ENCODE results near the gene TENM4.

The TENM4 gene

GRCh38 chr11:79159657-79160450 is 281.0 kb downstream of the TENM4 start:
- DNase-seq: no peak

GRCh38 chr11:79157738-79158137 is 283.1 kb downstream of the TENM4 start:
- no peak for DNase-seq

- no peak for DNase-seq
Measured at GRCh38 chr11:79156031-79156430, 284.8 kb downstream of the TENM4 start.

- no peak for DNase-seq
Measured at GRCh38 chr11:79155237-79155636, 285.6 kb downstream of the TENM4 start.

GRCh38 chr11:79152511-79152910 is 288.3 kb downstream of the TENM4 start:
- no peak for DNase-seq

- no peak for DNase-seq
Measured at GRCh38 chr11:79151396-79151795, 289.4 kb downstream of the TENM4 start.

GRCh38 chr11:79150966-79151365 is 289.9 kb downstream of the TENM4 start:
- no peak for DNase-seq

- no peak for DNase-seq
Measured at GRCh38 chr11:79150320-79150719, 290.5 kb downstream of the TENM4 start.

- DNase-seq: no peak
Measured at GRCh38 chr11:79147731-79148130, 293.1 kb downstream of the TENM4 start.

GRCh38 chr11:79147011-79147410 is 293.8 kb downstream of the TENM4 start:
- no peak for DNase-seq

- DNase-seq: no peak
Measured at GRCh38 chr11:79139900-79140299, 300.9 kb downstream of the TENM4 start.

GRCh38 chr11:79129702-79130101 is 311.1 kb downstream of the TENM4 start:
- no peak for DNase-seq

- no peak for DNase-seq
Measured at GRCh38 chr11:79128291-79128690, 312.5 kb downstream of the TENM4 start.

GRCh38 chr11:79122759-79123158 is 318.1 kb downstream of the TENM4 start:
- DNase-seq: no peak

- DNase-seq: no peak
Measured at GRCh38 chr11:79121351-79121750, 319.5 kb downstream of the TENM4 start.

- no peak for DNase-seq
Measured at GRCh38 chr11:79119491-79120284, 321.1 kb downstream of the TENM4 start.

- no peak for DNase-seq
Measured at GRCh38 chr11:79117488-79117887, 323.3 kb downstream of the TENM4 start.

- DNase-seq: no peak
Measured at GRCh38 chr11:79116600-79116999, 324.2 kb downstream of the TENM4 start.

GRCh38 chr11:79113054-79113690 is 327.7 kb downstream of the TENM4 start:
- DNase-seq: no peak

GRCh38 chr11:79110796-79111195 is 330.0 kb downstream of the TENM4 start:
- DNase-seq: no peak

GRCh38 chr11:79110321-79110720 is 330.5 kb downstream of the TENM4 start:
- DNase-seq: no peak

- no peak for DNase-seq
Measured at GRCh38 chr11:79108851-79109250, 332.0 kb downstream of the TENM4 start.

GRCh38 chr11:79102840-79103239 is 338.0 kb downstream of the TENM4 start:
- DNase-seq: no peak

GRCh38 chr11:79101656-79102055 is 339.2 kb downstream of the TENM4 start:
- DNase-seq: no peak
